Measurements from ENCODE around the gene GSTO2. TPM values are rescaled to one million over a fixed set of nuclear protein-coding genes. Genes with fewer than 3 reads are reported as not detected.

The GSTO2 gene
- total and polyA plus RNA-seq, 2 of the 13 experiments (the other 11 are each of a cell fraction or from before 2014, with no cell fraction given): 2.1 to 7.9 TPM

GRCh38 chr10:104293011-104293410 lies 24.0 kb downstream of the GSTO2 start:
- Histone ChIP-seq H3K27ac (ENCODE audit: extremely low read length, insufficient read depth, low read length) (no peak overlapping the region), H3K4me1 (ENCODE audit: insufficient read depth, low read length) (peaks cover 34% of the 10 kb centered on the region), H3K4me3 (replicated peaks in 1 of 3; ENCODE audit: insufficient read depth in 1 of 3, low read depth in 2 of 3, low read length in 3 of 3) (no peak overlapping the region), H3K9ac (ENCODE audit: insufficient read depth, low read depth, low read length) (no peak overlapping the region), H3K4me2 (ENCODE audit: low read depth, low read length) (no peak overlapping the region), H3K36me3 (replicated peaks in 1 of 2; ENCODE audit: control insufficient read depth in 1 of 2, insufficient read depth in 2 of 2, low read length in 2 of 2) (no peaks in the 10 kb centered on the region), H3K9me3 (ENCODE audit: low read length) (no peaks in the 10 kb centered on the region), H4K20me1 (ENCODE audit: insufficient read depth, low read length) (no peaks in the 10 kb centered on the region), H3K79me2 (ENCODE audit: insufficient read depth, low read length) (no peaks in the 10 kb centered on the region), H2AFZ (ENCODE audit: low read length) (no peak overlapping the region), H3K27me3 (ENCODE audit: control insufficient read depth in 1 of 2, insufficient read depth in 2 of 2, low read length in 2 of 2) (peaks cover 2 to 18% of the 10 kb centered on the region in 2 experiments)
- BruUV-seq (replicated peaks): no TSS peak
- in situ Hi-C loops (cut with HindIII; ENCODE audit: extremely low pct_ligation_motif_present, low pct_unique_long_range_greater_than_20kb): no loop called here
- WGBS (ENCODE audit: low lambda C conversion rate): 50% methylated on average over 2 of the region's 2 CpGs
- intact Hi-C loops (cut with micrococcal nuclease; ENCODE audit: unreplicated experiment): no loop called here
- DNase-seq (ENCODE audit: low spot score) (no peak), FAIRE-seq (no peak), ATAC-seq (no peak)
- TF ChIP-seq PAWR (CRISPR knock-in tag; IDR thresholded peaks at IDR 0.05; ENCODE audit: borderline replicate concordance): no peak
- TF ChIP-seq, protein P1, sequence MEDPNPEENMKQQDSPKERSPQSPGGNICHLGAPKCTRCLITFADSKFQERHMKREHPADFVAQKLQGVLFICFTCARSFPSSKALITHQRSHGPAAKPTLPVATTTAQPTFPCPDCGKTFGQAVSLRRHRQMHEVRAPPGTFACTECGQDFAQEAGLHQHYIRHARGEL (CRISPR knock-in tag; IDR thresholded peaks at IDR 0.05): no peak
- TF ChIP-seq NAIF1 (CRISPR knock-in tag; IDR thresholded peaks at IDR 0.05; ENCODE audit: borderline replicate concordance): no peak
- no peak for TF ChIP-seq ZNF543 (CRISPR knock-in tag; IDR thresholded peaks at IDR 0.05)
- no peak for TF ChIP-seq POGZ (CRISPR knock-in tag; IDR thresholded peaks at IDR 0.05)
- TF ChIP-seq ZNF20 (CRISPR knock-in tag; IDR thresholded peaks at IDR 0.05): no peak
- ChIA-PET POLR2A (interaction anchor here (1.1 kb wide), 1 partner anchor 18 kb away, joined by 3 read pairs; no protein-coding TSS in a partner anchor), CTCF (ENCODE audit: low intra/inter-chr PET ratio, low total read pairs) (interaction anchor here (3.4 kb wide), 1 partner anchor 18 kb away, joined by 27 read pairs; no protein-coding TSS in a partner anchor)

DNA sequence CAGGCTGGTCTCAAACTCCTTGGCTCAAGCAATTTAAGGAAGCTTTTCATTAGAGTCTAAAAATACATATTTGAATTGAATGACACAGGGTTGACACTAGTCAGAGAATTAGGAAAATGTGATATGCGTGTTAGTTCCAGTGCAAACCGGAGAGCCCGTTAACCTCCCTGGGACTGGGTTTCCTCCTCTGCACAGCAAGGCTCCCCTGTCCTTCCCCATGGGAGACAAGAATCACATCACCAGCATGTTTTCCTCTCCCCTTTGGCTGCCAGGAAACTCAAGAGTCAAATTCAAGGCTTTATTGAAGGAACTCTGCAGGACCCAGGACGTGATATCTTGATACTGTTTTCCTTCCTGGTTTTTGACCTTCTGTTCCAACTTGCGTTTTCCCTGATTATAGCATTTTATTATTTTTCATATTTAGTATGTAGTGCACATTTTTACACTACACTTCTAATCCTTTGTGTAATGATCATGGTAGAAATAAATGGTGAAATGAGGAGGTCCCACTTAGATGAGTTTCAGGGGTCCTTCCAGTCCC lies 24.9 kb downstream of the GSTO2 start:
- Histone ChIP-seq H3K4me1 (ENCODE audit: insufficient read depth, low read length) (peaks cover 26% of the 10 kb centered on the region), H3K36me3 (replicated peaks in 1 of 2; ENCODE audit: control insufficient read depth in 1 of 2, insufficient read depth in 2 of 2, low read length in 2 of 2) (no peaks in the 10 kb centered on the region), H3K79me2 (ENCODE audit: insufficient read depth, low read length) (no peaks in the 10 kb centered on the region), H4K20me1 (ENCODE audit: insufficient read depth, low read length) (no peaks in the 10 kb centered on the region), H3K9ac (ENCODE audit: insufficient read depth, low read depth, low read length) (no peak overlapping the region), H2AFZ (ENCODE audit: low read length) (no peak overlapping the region), H3K27ac (ENCODE audit: extremely low read length, insufficient read depth, low read length) (no peak overlapping the region), H3K9me3 (ENCODE audit: low read length) (no peaks in the 10 kb centered on the region), H3K4me3 (replicated peaks in 1 of 3; ENCODE audit: insufficient read depth in 1 of 3, low read depth in 2 of 3, low read length in 3 of 3) (no peak overlapping the region), H3K27me3 (ENCODE audit: control insufficient read depth in 1 of 2, insufficient read depth in 2 of 2, low read length in 2 of 2) (peaks cover 2 to 19% of the 10 kb centered on the region in 2 experiments), H3K4me2 (ENCODE audit: low read depth, low read length) (no peak overlapping the region)
- WGBS (ENCODE audit: low lambda C conversion rate): 80% methylated on average over 5 of the region's 5 CpGs
- intact Hi-C loops (cut with micrococcal nuclease; ENCODE audit: unreplicated experiment) (no loop called here), in situ Hi-C loops (cut with HindIII; ENCODE audit: extremely low pct_ligation_motif_present, low pct_unique_long_range_greater_than_20kb) (no loop called here)
- TF ChIP-seq MED13 (CRISPR knock-in tag; IDR thresholded peaks at IDR 0.05) (no peak), ZFAT (CRISPR knock-in tag; conservative IDR thresholded peaks at IDR 0.05) (no peak), ZNF280B (CRISPR knock-in tag; IDR thresholded peaks at IDR 0.05; ENCODE audit: borderline replicate concordance) (no peak), RXRA (CRISPR knock-in tag; IDR thresholded peaks at IDR 0.05) (no peak), BRD4 (CRISPR knock-in tag; IDR thresholded peaks at IDR 0.05) (no peak), MAZ (IDR thresholded peaks at IDR 0.05; ENCODE audit: borderline replicate concordance, low read depth, low read length) (no peak), MAZ (CRISPR knock-in tag; IDR thresholded peaks at IDR 0.05; ENCODE audit: low read depth) (no peak), MEF2D (CRISPR knock-in tag; IDR thresholded peaks at IDR 0.05) (no peak), ZNF75D (CRISPR knock-in tag; IDR thresholded peaks at IDR 0.05; ENCODE audit: borderline replicate concordance) (no peak), ZNF468 (CRISPR knock-in tag; IDR thresholded peaks at IDR 0.05) (no peak)
- DNase-seq (ENCODE audit: low spot score) (no peak), ATAC-seq (no peak), FAIRE-seq (no peak)
- ChIA-PET CTCF (ENCODE audit: low intra/inter-chr PET ratio, low total read pairs) (no interaction called here), POLR2A (no interaction called here)
- BruUV-seq (replicated peaks): no TSS peak

All from HepG2 (cell line).